DMS114 treated with DMSO at 0.1 percent for 48 hours (cell line): Measurements from ENCODE around the gene GABRB2.
"Not testable (repeated sequence)": the region's sequence is repeated elsewhere in the genome, so short reads cannot be mapped to it uniquely, and the experiment has no call there.

Experiments used
- DNase-seq: peaks from one replicate; lab custom pipeline; 2025; ENCODE audit not compliant: unreplicated experiment; lab: John Stamatoyannopoulos, UW

Gene GABRB2

GRCh38 chr5:161546470-161547301, at the start of gene GABRB2:
Gene GABRB2, minus strand, starts transcription at chr5:161546725. Its CDS starts 82 bp downstream, at chr5:161546643.
- DNase-seq = no peak

GRCh38 chr5:161585798-161586197, 39.3 kb upstream of the GABRB2 start:
- DNase-seq = no peak

- DNase-seq = no peak
Observed at GRCh38 chr5:161580621-161581020, 34.1 kb upstream of the GABRB2 start.

GRCh38 chr5:161572914-161573313, 26.4 kb upstream of the GABRB2 start:
- no peak for DNase-seq

GRCh38 chr5:161566081-161566480, 19.6 kb upstream of the GABRB2 start:
- no peak for DNase-seq

- DNase-seq = no peak
Observed at GRCh38 chr5:161562446-161562845, 15.9 kb upstream of the GABRB2 start.

DNA sequence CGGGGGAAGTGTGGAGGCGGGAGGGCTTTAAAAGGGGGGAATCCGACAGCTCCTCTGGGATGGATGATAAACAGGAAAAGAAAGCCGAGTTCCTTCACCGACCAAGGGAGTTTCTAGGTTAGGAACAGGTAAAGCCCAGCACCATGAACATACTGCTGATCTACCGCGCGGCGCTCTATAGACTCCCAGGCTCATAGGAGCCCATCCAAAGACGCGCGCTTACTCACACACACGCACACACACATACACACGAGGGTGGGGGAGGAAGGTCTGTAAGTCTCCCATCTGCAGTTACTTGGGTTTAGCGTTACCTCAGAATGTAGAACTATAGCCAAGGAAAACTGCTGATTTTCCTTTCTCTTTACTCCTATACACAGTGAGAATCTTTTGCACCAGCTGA, 2.6 kb upstream of the GABRB2 start:
- no peak for DNase-seq

- DNase-seq = no peak
Observed at GRCh38 chr5:161548487-161549094, 2.1 kb upstream of the GABRB2 start.

DNA sequence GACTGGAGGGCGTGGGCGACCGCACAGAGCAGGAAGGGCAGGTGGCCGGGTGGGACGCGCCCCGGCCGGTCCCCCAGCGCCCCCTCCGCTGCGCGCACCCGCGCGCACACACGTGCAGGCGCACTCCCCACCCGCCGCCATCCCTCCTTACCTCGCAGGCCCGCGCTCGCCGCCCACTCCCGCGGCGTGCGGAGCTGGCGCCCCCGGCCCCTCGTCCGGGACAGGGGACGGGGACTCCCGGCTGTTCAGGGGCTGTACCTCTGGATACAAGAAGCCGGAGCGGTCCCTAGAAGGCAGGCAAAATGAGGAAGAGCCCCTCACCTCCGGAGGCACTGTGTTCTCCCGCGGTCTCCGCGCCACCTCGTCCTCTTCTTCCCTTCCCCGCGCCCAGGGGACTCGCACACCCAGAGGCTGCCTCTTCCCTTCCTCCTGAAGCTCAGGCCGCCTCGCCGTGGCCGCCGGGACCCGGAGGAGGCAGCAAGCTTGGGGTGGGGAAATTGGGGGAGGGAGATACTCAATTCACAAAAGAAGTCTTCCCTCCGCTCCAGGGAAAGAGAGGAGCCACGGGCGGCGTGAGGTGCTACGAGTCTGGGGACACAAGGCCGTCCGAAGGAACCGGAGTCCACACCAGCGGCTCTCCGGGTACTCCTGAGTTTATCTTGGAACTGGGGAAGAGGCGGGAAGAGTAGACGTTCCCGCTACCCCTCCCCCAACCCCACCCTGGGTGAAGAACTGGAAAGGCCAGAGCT, 1.4 kb upstream of the GABRB2 start:
- no peak for DNase-seq

DNA sequence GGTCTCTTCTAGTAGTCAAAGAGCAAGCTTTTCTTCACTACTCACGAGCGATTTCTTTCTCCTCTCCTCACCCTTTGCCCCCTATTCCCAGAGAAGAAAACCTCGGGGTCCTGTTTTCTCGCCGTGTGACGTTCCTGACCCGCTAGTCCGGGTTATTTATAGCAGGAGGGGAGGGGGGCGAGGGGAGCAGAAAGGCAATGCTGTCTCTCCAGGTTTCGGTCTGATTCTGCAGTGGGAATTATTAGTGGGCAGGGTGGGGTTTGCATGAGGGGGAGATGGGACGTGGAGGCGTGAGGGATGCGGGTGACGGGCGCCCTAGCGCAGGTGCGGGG, 847 bp upstream of the GABRB2 start:
- no peak for DNase-seq

DNA sequence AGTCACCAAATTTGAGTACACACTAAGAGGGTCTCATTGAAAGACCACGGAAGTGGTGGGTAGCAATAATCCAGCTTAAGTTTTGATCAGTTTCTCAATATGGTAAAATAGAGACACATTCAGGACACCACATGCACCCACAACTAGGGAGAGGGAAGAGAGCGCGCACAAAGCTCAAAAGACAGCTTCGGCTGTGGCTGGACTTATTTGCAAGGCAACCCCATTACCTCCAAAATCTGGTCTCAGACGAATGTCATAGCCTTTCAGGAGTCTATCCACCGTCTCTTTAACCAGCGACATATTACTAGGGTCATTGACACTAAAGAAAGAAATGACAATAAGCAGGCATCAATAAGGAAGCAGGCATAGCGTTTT, 443 bp downstream of the GABRB2 start:
- no peak for DNase-seq

DNA sequence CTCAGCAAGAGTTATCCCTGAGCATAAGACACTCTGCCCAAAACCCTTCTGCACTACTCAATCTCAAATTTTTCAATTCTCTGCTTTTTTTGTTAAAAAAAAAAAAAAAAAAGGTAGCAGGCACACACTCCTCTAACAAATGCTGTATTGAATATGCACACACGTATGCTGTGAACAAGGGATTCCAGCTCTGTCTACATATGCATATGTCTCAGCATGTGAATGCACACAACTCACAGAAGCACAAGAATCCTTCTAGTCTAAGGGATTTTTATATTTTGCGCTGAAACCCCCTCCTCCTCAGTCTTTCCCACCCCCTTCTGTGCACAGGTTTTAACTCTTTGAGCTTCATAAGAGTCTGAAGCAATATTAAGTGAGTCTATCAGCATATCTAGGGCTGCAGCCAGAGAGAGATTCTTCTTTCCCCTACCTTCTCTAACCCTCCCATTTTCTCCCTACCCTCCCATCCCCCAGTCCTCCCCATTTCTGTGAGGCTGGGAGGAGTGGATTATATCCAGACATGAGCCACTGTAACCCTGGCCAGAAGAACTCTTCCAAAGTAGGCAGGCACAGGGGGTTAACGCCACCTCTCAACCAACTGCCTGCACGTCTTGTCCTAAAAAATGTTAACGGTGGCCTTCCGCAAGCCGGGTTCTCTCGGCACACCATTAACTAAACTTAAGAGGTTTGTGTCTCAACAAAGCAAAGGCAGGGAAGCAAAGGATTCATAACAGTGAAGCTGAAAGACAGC, 1.0 kb downstream of the GABRB2 start:
- DNase-seq = no peak

GRCh38 chr5:161544350-161544765, 2.2 kb downstream of the GABRB2 start:
- DNase-seq = peak; percentile 28

GRCh38 chr5:161539016-161539415, 7.5 kb downstream of the GABRB2 start:
- no peak for DNase-seq

DNA sequence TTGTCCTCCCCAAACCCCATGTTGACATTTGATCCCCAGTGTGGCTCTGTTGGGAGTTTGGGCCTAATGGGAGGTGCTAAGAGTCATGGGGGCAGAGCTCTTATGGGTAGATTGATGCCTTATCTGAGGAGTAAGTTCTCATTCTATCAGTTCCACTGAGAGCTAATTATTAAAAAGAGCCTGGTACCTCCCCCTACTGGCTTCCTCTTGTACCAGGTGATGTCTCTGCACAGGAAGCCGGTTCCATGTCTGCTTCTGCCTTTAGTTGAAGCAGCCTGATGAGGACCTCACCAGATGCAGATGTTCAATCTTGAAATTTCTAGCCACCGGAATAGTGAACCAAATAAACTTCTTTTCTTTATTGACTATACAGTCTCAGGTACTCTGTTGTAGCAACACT, 10.8 kb downstream of the GABRB2 start:
- no peak for DNase-seq

DNA sequence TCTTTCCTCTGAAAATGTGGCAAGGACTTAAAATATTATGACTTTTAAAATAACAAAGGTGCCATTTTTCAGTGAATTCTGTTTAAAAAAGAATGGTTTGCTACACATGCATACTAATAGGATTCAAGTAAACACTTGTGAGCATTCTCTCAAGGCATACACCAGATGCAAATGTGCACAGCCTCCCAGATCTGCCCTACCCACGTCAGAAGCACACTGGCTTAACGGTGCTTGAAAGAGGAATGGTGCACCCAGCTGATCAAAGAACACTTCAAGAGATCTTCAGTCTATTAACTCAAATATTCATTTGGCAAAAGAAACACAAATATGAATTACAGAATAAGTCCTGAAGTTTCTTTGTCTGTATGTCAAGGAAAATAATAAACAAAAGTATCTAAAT, 15.8 kb downstream of the GABRB2 start:
- DNase-seq = no peak

- no peak for DNase-seq
Observed at GRCh38 chr5:161513942-161514341, 32.6 kb downstream of the GABRB2 start.

DNA sequence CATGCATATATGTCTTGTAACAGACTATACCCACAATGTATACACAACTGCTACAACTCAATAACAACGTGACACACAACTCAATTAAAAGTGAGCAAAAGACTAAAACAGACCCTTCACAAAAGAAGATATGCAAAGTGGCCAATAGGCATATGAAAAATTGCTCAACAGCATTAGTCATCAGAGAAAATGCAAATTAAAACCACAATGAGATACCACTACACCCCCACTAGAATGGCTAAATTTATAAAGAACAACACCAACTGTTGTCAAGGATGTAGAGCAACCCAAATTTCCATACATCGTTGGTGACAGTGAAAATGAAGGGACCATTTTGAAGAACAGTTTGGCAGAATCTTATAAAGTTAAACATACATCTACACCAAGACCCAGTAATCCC, 38.9 kb downstream of the GABRB2 start:
- no peak for DNase-seq

- not testable (repeated sequence) for DNase-seq
Observed at GRCh38 chr5:161505160-161505559, 41.4 kb downstream of the GABRB2 start.

DNA sequence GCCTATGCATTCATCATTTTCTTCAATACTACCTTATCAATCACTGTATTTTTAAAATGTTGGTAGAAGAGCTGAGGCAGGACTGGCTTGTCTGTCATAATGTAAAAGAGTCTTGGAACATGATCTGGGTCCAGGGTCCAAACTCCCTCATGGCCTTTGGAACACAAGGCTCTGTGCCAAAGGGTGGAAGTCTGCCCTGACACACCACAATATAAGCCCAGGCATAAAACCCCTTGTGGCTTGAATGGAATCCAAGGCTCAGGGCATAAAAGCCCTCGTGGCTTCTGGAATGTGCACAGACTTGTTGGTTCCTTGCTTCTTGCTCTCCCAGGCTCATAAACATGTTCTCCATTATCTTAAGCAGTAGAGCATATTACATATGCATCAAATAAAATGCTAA, 48.0 kb downstream of the GABRB2 start:
- no peak for DNase-seq

DNA sequence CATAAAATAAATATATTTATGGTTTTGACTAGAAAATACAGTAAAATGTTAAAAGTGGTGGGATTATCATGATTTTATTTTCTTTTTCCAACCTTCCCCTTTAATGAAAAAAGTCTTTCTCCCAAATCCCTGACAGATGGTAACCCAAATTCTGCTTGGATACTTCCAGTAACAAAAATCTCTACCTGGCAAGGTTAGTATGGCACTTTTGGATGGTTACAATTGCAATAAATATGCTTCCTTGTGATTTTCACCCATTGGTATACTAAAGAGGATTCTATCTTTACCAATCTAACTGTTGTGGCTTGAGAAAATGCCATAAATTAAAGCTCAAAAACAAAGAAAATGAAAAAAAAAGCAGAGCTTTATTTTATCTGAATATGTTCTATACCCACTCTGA, 62.8 kb downstream of the GABRB2 start:
- DNase-seq = no peak
